ENCODE measurements around the gene CTRB1.

Gene CTRB1

DNA sequence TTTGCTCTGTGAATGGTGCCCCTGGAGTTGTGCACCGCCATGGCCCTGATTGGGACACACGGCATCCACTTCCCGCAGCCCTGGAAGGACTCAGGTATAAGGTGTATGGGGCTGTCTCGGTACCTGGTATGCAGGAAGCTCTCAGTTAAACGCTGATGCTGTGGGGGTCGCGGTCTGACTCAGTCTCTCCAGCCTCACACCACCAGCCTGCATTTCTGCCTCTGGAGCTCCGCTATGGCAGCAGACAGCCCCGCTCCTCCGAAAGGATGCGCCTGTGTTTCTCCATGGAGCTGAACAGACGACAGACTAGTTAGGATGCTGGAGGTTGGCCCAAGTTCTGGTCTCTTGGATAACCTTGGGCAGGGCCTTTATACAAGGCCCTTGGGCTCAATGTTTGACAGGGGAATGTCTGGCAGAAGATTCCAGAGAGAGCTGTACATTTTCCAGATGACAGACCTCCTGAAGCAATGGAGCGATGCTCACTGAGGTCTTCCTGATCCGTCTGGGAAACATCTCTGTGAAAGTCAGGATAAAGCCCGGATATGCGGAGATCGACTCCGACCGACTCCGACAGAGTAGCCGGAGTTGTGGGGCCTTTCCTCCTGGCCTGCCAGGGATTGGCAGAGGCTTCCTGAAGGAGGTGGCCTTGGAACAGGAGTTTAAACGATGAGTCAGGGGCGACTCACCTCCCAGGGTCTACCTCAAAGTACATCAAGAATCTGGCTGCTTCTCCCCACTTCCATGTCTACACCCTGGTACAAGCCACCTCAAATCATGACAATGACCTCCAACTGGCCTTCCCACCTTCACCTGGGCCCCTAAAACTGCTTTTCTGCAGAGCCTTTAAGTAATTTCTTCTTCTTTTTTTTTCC, 54.5 kb downstream of the CTRB1 start:
- no peak for DNase-seq
